Lung (tissue), 12 donors: ENCODE data around the gene SOX6. TPM values are rescaled to one million over a fixed set of nuclear protein-coding genes. Genes with fewer than 3 reads are reported as not detected.

Experiments used
- ATAC-seq: fragments of 200-7000 bp; cut with Tn5 transposase; one replicate; pipeline ENCODE4 v1.9.1; 2020; ENCODE audit warnings: moderate number of reproducible peaks; ENCODE audit not compliant: insufficient read depth, low FRiP score
- DNase-seq, 3 donors: peaks; one replicate each; pipeline ENCODE4 v3.0.0-alpha.2; 2013 to 2017
- H3K27ac ChIP-seq, 2 donors: one replicate each; pipeline ENCODE4 v1.5.1; 2013; ENCODE audit warnings: mild to moderate bottlenecking in 2 of 2, moderate library complexity in 2 of 2, control low read depth in 1 of 2, inconsistent platforms in 1 of 2, low read depth in 1 of 2, low read length in 1 of 2
- H3K27me3 ChIP-seq, 3 donors: one replicate each; pipeline ENCODE4 v1.5.1; 2013; ENCODE audit warnings: low read length in 2 of 3; ENCODE audit not compliant: control insufficient read depth in 3 of 3, insufficient read depth in 3 of 3
- H3K36me3 ChIP-seq, 4 donors: one replicate each; pipeline ENCODE4 v1.5.1; 2013; ENCODE audit warnings: low read length in 4 of 4, mild to moderate bottlenecking in 1 of 4, moderate library complexity in 1 of 4; ENCODE audit not compliant: control insufficient read depth in 4 of 4, insufficient read depth in 4 of 4
- H3K4me1 ChIP-seq, 5 donors: one replicate each; pipeline ENCODE4 v1.5.1; 2013; ENCODE audit warnings: low read length in 5 of 5, mild to moderate bottlenecking in 2 of 5, moderate library complexity in 1 of 5; ENCODE audit not compliant: control insufficient read depth in 5 of 5, insufficient read depth in 5 of 5
- H3K4me3 ChIP-seq: one replicate; pipeline ENCODE4 v1.5.1; 2013; ENCODE audit warnings: mild to moderate bottlenecking, control low read depth, moderate library complexity
- H3K9ac ChIP-seq, 2 donors: one replicate each; pipeline ENCODE4 v1.5.1; 2013; ENCODE audit warnings: low read length in 2 of 2, control low read depth in 1 of 2; ENCODE audit not compliant: insufficient read depth in 1 of 2
- H3K9me3 ChIP-seq, 4 donors: one replicate each; pipeline ENCODE4 v1.5.1; 2013; ENCODE audit warnings: low read length in 3 of 4, mild to moderate bottlenecking in 1 of 4, moderate library complexity in 1 of 4; ENCODE audit not compliant: control insufficient read depth in 4 of 4, insufficient read depth in 3 of 4
- WGBS, 2 donors: extraction: QIAGEN DNeasy Blood & Tissue Kit; methylation state at CpG; one replicate each; pipeline ENCODE4 v1.1.7; 2013; 5-methylcytosine and 5-hydroxymethylcytosine counted together
- polyA plus RNA-seq, 2 donors: library from polyadenylated mRNA; stranded (reverse); fragments of 200-250 nt; gene quantifications; one replicate each; pipeline ENCODE4 v1.2.1, GENCODE V29; 2013
- total RNA-seq, 2 donors: library from RNA; depleted of rRNA in 1 of 2; stranded (reverse); fragments of >200 nt in 1 of 2; gene quantifications; one replicate each; pipeline ENCODE4 v1.2.1, GENCODE V29; 2014 to 2021
- TF ChIP-seq, protein P1 (sequence below): IDR thresholded peaks from 2 replicates; pipeline ENCODE4 v1.5.1; 2012; ENCODE audit warnings: mild to moderate bottlenecking; ENCODE audit errors: control extremely low read depth, extremely low read depth
- donor health status: control.
- donor health status: control.
- donor health status: Bipolar disorder and iron deficiency.
- donor health status: healthy.
- donor health status: DM: yes; HTN: yes; CAD: no.

Gene SOX6
- total and polyA plus RNA-seq, 4 donors, result 0.58 to 31.7 (median 7.4) TPM

- TF ChIP-seq, protein P1, sequence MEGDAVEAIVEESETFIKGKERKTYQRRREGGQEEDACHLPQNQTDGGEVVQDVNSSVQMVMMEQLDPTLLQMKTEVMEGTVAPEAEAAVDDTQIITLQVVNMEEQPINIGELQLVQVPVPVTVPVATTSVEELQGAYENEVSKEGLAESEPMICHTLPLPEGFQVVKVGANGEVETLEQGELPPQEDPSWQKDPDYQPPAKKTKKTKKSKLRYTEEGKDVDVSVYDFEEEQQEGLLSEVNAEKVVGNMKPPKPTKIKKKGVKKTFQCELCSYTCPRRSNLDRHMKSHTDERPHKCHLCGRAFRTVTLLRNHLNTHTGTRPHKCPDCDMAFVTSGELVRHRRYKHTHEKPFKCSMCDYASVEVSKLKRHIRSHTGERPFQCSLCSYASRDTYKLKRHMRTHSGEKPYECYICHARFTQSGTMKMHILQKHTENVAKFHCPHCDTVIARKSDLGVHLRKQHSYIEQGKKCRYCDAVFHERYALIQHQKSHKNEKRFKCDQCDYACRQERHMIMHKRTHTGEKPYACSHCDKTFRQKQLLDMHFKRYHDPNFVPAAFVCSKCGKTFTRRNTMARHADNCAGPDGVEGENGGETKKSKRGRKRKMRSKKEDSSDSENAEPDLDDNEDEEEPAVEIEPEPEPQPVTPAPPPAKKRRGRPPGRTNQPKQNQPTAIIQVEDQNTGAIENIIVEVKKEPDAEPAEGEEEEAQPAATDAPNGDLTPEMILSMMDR, result no peak
- H3K27ac ChIP-seq, result no peak overlapping the region
Measured at GRCh38 chr11:15938121-15938611, 418.2 kb downstream of the SOX6 start.

DNA sequence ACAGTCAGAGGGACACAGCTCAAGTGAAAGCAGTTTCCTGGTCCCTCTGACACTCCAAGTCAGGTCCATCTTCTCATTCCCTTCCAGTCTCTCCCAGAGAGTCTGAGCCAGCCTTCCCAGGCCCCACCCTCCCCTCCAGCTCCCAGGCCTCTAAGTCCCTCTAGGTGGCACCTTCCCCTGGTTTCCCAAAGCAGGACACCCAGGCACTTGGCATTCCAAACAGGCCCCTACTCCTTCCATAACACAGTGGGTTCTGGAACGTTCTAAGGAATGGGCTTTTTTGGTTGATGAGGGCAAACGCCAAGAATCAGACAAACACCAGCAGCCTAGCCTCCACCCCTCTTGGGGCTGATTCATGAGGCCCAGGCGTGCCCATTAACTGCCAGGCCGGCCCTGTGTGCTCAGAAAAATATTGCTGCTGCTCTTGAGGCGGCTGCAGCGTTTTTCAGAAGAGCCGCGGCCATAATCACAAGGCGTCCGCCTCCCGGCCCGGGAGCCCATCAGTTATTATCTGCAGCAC, 418.7 kb downstream of the SOX6 start:
- ATAC-seq, result no peak

More at GRCh38 chr11:15938121-15938611, 418.2 kb downstream of the SOX6 start:
- Histone ChIP-seq H3K36me3 (no peaks in the 10 kb centered on the region), H3K4me1 (peaks cover 0 to 17% (median 0%) of the 10 kb centered on the region in 5 donors), H3K27me3 (no peaks in the 10 kb centered on the region), H3K4me3 (no peak overlapping the region), H3K9ac (no peak overlapping the region), H3K9me3 (peaks cover 0 to 3% (median 0%) of the 10 kb centered on the region in 4 donors)
- WGBS, 2 donors, result 87 to 89% methylated on average over 24 of the region's 24 CpGs
- ATAC-seq, result no peak
- DNase-seq, result peak; percentile 77 to 80 (median 77)

GRCh38 chr11:15936011-15936410, 420.3 kb downstream of the SOX6 start:
- DNase-seq, result no peak
- WGBS, 2 donors, result 93 to 94% methylated on average over 2 of the region's 2 CpGs
- peaks cover 0 to 17% (median 0%) of the 10 kb centered on the region in 5 donors for H3K4me1 ChIP-seq
- H3K9ac ChIP-seq, result no peak overlapping the region
- no peaks in the 10 kb centered on the region for H3K36me3 ChIP-seq
- H3K9me3 ChIP-seq, result peaks cover 0 to 3% (median 0%) of the 10 kb centered on the region in 4 donors
- no peak overlapping the region for H3K27ac ChIP-seq
- no peaks in the 10 kb centered on the region for H3K27me3 ChIP-seq
- no peak overlapping the region for H3K4me3 ChIP-seq
- no peak for ATAC-seq
- TF ChIP-seq, protein P1, result no peak

More for the DNA sequence above, 418.7 kb downstream of the SOX6 start:
- WGBS, 2 donors, result 84% methylated on average over 12 of the region's 12 CpGs
- Histone ChIP-seq H3K27ac (no peak overlapping the region), H3K36me3 (no peaks in the 10 kb centered on the region), H3K4me3 (no peak overlapping the region), H3K9me3 (peaks cover 0 to 3% (median 0%) of the 10 kb centered on the region in 4 donors), H3K27me3 (no peaks in the 10 kb centered on the region), H3K4me1 (peaks cover 0 to 17% (median 0%) of the 10 kb centered on the region in 5 donors), H3K9ac (no peak overlapping the region)
- TF ChIP-seq, protein P1, result no peak
- DNase-seq, result no peak
